CD14-positive monocyte (primary cell): ENCODE results near the gene SLC25A19. TPM values are rescaled to one million over a fixed set of nuclear protein-coding genes. Genes with fewer than 3 reads are reported as not detected.

Experiments
- DNase-seq, 3 donors: peaks; one replicate each; pipeline ENCODE4 v3.0.0-alpha.2; 2011 to 2022
- H2AFZ ChIP-seq: 2 replicates; pipeline ENCODE4 v1.6.0; 2012; ENCODE audit warnings: mild to moderate bottlenecking, low read depth, low read length, inconsistent platforms; ENCODE audit not compliant: insufficient read depth, poor library complexity, severe bottlenecking
- H3K27ac ChIP-seq, 2 donors: 1 replicate in 1 of 2; 2 replicates in 1 of 2; pipeline ENCODE4 v1.5.1; 2012 to 2013; ENCODE audit warnings: low read length in 2 of 2, control low read depth in 1 of 2, inconsistent platforms in 1 of 2, low read depth in 1 of 2, mild to moderate bottlenecking in 1 of 2
- H3K27me3 ChIP-seq, 2 donors: one replicate each; pipeline versions ENCODE4 v1.6.0 to v1.6.1; 2011 to 2013; ENCODE audit warnings: low read length in 2 of 2; ENCODE audit not compliant: control insufficient read depth in 2 of 2, insufficient read depth in 2 of 2
- H3K36me3 ChIP-seq, 2 donors: replicated peaks in 1 of 2; 1 replicate in 1 of 2; 2 replicates in 1 of 2; pipeline versions ENCODE4 v1.5.1 to v1.6.1; 2012 to 2013; ENCODE audit warnings: low read length in 2 of 2, control low read depth in 1 of 2, inconsistent platforms in 1 of 2, mild to moderate bottlenecking in 1 of 2; ENCODE audit not compliant: insufficient read depth in 2 of 2, control insufficient read depth in 1 of 2
- H3K4me1 ChIP-seq, 2 donors: 1 replicate in 1 of 2; 2 replicates in 1 of 2; pipeline versions ENCODE4 v1.5.1 to v1.6.1; 2012 to 2013; ENCODE audit warnings: low read length in 2 of 2, control low read depth in 1 of 2, inconsistent platforms in 1 of 2, mild to moderate bottlenecking in 1 of 2, moderate library complexity in 1 of 2; ENCODE audit not compliant: insufficient read depth in 2 of 2, control insufficient read depth in 1 of 2
- H3K4me2 ChIP-seq: replicated peaks from 2 replicates; pipeline ENCODE3; 2012; ENCODE audit warnings: low read length, moderate library complexity, mild to moderate bottlenecking; ENCODE audit not compliant: poor library complexity, severe bottlenecking; ENCODE audit errors: extremely low read depth
- H3K4me3 ChIP-seq, 3 experiments: fragments of 200-600 bp in 1 of 3; sonication (generic) in 1 of 3; replicated peaks in 1 of 3; 1 replicate in 2 of 3; 2 replicates in 1 of 3; pipeline ENCODE4 v1.5.1; 2011 to 2013; ENCODE audit warnings: low read length in 3 of 3, mild to moderate bottlenecking in 3 of 3, control low read depth in 2 of 3, low read depth in 2 of 3, inconsistent platforms in 1 of 3, moderate library complexity in 1 of 3
- H3K79me2 ChIP-seq: 2 replicates; pipeline ENCODE4 v1.6.0; 2012; ENCODE audit warnings: mild to moderate bottlenecking, control low read depth, inconsistent platforms, low read length, moderate library complexity; ENCODE audit not compliant: insufficient read depth
- H3K9ac ChIP-seq: 2 replicates; pipeline ENCODE4 v1.6.0; 2017; ENCODE audit warnings: low read length, mild to moderate bottlenecking; ENCODE audit not compliant: insufficient read depth, poor library complexity, severe bottlenecking
- H3K9me3 ChIP-seq, 2 donors: replicated peaks in 1 of 2; 1 replicate in 1 of 2; 2 replicates in 1 of 2; pipeline versions ENCODE4 v1.5.1 to v1.6.1; 2012 to 2013; ENCODE audit warnings: low read length in 2 of 2, control low read depth in 1 of 2; ENCODE audit not compliant: control insufficient read depth in 1 of 2, insufficient read depth in 1 of 2
- H4K20me1 ChIP-seq: 2 replicates; pipeline ENCODE4 v1.6.0; 2012; ENCODE audit warnings: mild to moderate bottlenecking, low read length, control low read depth, moderate library complexity; ENCODE audit not compliant: insufficient read depth
- H3K27ac Mint-ChIP-seq, 7 donors: one replicate each; pipeline ENCODE4 v1.8.0; 2020; ENCODE audit warnings: mild to moderate bottlenecking in 7 of 7, mixed read lengths in 7 of 7, moderate library complexity in 6 of 7, inconsistent platforms in 2 of 7
- H3K27me3 Mint-ChIP-seq, 3 donors: one replicate each; pipeline ENCODE4 v1.8.0; 2021 to 2022; ENCODE audit warnings: low read depth in 3 of 3, mild to moderate bottlenecking in 3 of 3, mixed read lengths in 3 of 3, moderate library complexity in 3 of 3, inconsistent platforms in 1 of 3
- H3K36me3 Mint-ChIP-seq, 2 donors: one replicate each; pipeline ENCODE4 v1.8.0; 2020; ENCODE audit warnings: mixed read lengths in 2 of 2, inconsistent platforms in 1 of 2, mild to moderate bottlenecking in 1 of 2
- H3K4me1 Mint-ChIP-seq: one replicate; pipeline ENCODE4 v1.8.0; 2020; ENCODE audit warnings: mild to moderate bottlenecking, mixed read lengths
- H3K4me3 Mint-ChIP-seq, 2 donors: one replicate each; pipeline ENCODE4 v1.8.0; 2020; ENCODE audit warnings: mild to moderate bottlenecking in 2 of 2, mixed read lengths in 2 of 2, moderate library complexity in 1 of 2
- H3K9me3 Mint-ChIP-seq, 7 donors: one replicate each; pipeline ENCODE4 v1.8.0; 2020 to 2022; ENCODE audit warnings: mixed read lengths in 7 of 7, mild to moderate bottlenecking in 6 of 7, moderate library complexity in 6 of 7, inconsistent platforms in 2 of 7
- CTCF ChIP-seq: fragments of 200-600 bp; IDR thresholded peaks from one replicate; pipeline ENCODE4 v1.8.0; 2022; ENCODE audit warnings: antibody characterized with exemption, mild to moderate bottlenecking
- WGBS: methylation state at CpG from one replicate; pipeline ENCODE4 v1.1.5; 2013; ENCODE audit warnings: missing lambda C conversion rate; ENCODE audit not compliant: insufficient coverage; 5-methylcytosine and 5-hydroxymethylcytosine counted together
- intact Hi-C, 2 donors: fragments of 100-400 bp; cut with micrococcal nuclease; formaldehyde crosslinking; loops; one replicate each; pipeline versions ENCODE4 v1.15.0 to v1.15.1; 2023
- polyA plus RNA-seq, 3 donors: library from polyadenylated mRNA; depleted of rRNA in 1 of 3; unstranded in 2 of 3; stranded (reverse) in 1 of 3; fragments of 300-500 nt in 2 of 3; fragments of >200 nt in 1 of 3; fragmentation: Illumina TruSeq in 2 of 3; gene quantifications; 1 replicate in 2 of 3; 2 replicates in 1 of 3; pipeline ENCODE4 v1.2.3, GENCODE V29; 2012 to 2021

SLC25A19 gene
- polyA plus RNA-seq, 3 donors, result 14.4 to 21.5 (median 18.8) TPM

GRCh38 chr17:75272848-75273184 is 16.4 kb downstream of the SLC25A19 start:
- H4K20me1 ChIP-seq, result peaks cover 4% of the 10 kb centered on the region
- peak overlapping the region in 1 of 7 donors; percentile 68 for H3K27ac Mint-ChIP-seq
- H3K4me1 ChIP-seq, result peaks cover 40 to 45% of the 10 kb centered on the region in 2 donors
- intact Hi-C loops, result loop anchor here in 1 of 2 donors (5.0 kb wide), 1 partner anchor 134 kb away; the partner anchor contains the start of gene GRB2
- peaks cover 40% of the 10 kb centered on the region for H3K4me1 Mint-ChIP-seq
- H3K9me3 Mint-ChIP-seq, result peaks cover 0 to 2% (median 0%) of the 10 kb centered on the region in 7 donors
- H3K4me3 Mint-ChIP-seq, result no peak overlapping the region
- H3K27me3 Mint-ChIP-seq, result peaks cover 0 to 2% (median 0%) of the 10 kb centered on the region in 3 donors
- H2AFZ ChIP-seq, result no peak overlapping the region
- no peak overlapping the region for H3K4me2 ChIP-seq
- H3K36me3 Mint-ChIP-seq, result peaks cover 24 to 46% of the 10 kb centered on the region in 2 donors
- no peaks in the 10 kb centered on the region for H3K27me3 ChIP-seq
- H3K9ac ChIP-seq, result no peak overlapping the region
- no peaks in the 10 kb centered on the region for H3K9me3 ChIP-seq
- H3K79me2 ChIP-seq, result peaks cover 57% of the 10 kb centered on the region
- WGBS, result 52% methylated on average over 2 of the region's 3 CpGs
- H3K4me3 ChIP-seq, result no peak overlapping the region
- peaks cover 16 to 37% of the 10 kb centered on the region in 2 donors for H3K36me3 ChIP-seq
- TF ChIP-seq CTCF, result no peak
- DNase-seq, result no peak
- H3K27ac ChIP-seq, result no peak overlapping the region

GRCh38 chr17:75271955-75272847 is 17.0 kb downstream of the SLC25A19 start:
- peaks cover 46% of the 10 kb centered on the region for H3K4me1 Mint-ChIP-seq
- intact Hi-C loops, result loop anchor here in 1 of 2 donors (5.0 kb wide), 1 partner anchor 135 kb away; the partner anchor contains the start of gene GRB2
- peaks cover 0 to 2% (median 0%) of the 10 kb centered on the region in 3 donors for H3K27me3 Mint-ChIP-seq
- peak overlapping the region; percentile 72 to 87 for H3K4me3 Mint-ChIP-seq
- peak overlapping the region; percentile 83 for H3K9ac ChIP-seq
- H2AFZ ChIP-seq, result peak overlapping the region; percentile 91
- H3K4me1 ChIP-seq, result peaks cover 46 to 51% of the 10 kb centered on the region in 2 donors
- peak overlapping the region; percentile 71 to 92 (median 83) for H3K4me3 ChIP-seq
- 60% methylated on average over 20 of the region's 24 CpGs for WGBS
- H3K9me3 ChIP-seq, result no peaks in the 10 kb centered on the region
- H3K27ac ChIP-seq, result peak overlapping the region; percentile 52 to 90
- H3K79me2 ChIP-seq, result peaks cover 63% of the 10 kb centered on the region
- H3K36me3 Mint-ChIP-seq, result peaks cover 22 to 40% of the 10 kb centered on the region in 2 donors
- H4K20me1 ChIP-seq, result peaks cover 4% of the 10 kb centered on the region
- peaks cover 0 to 2% (median 0%) of the 10 kb centered on the region in 7 donors for H3K9me3 Mint-ChIP-seq
- no peaks in the 10 kb centered on the region for H3K27me3 ChIP-seq
- peaks cover 15 to 31% of the 10 kb centered on the region in 2 donors for H3K36me3 ChIP-seq
- peak overlapping the region; percentile 0 to 81 (median 70) for H3K27ac Mint-ChIP-seq
- H3K4me2 ChIP-seq, result peak overlapping the region; percentile 89
- TF ChIP-seq CTCF, result no peak
- no peak for DNase-seq
